ENCODE results near the gene IDH3B. TPM values are rescaled to one million over a fixed set of nuclear protein-coding genes. Genes with fewer than 3 reads are reported as not detected.

The IDH3B gene
- total and polyA plus RNA-seq, 9 of the 15 experiments (the other 6 are each of a cell fraction or from before 2014, with no cell fraction given), result 91.7 to 224 (median 155) TPM

- intact Hi-C loops (cut with micrococcal nuclease) (no loop called here), in situ Hi-C loops (cut with MboI) (no loop called here)
- Histone ChIP-seq H3K9me1 (ENCODE audit: control insufficient read depth, insufficient read depth, low read length) (no peaks in the 10 kb centered on the region), H3K27me3 (ENCODE audit: control insufficient read depth in 2 of 2, insufficient read depth in 2 of 2, low read length in 2 of 2) (peaks cover 8 to 46% of the 10 kb centered on the region in 2 experiments; a peak in 4 of 5 replicates), H3K4me2 (ENCODE audit: insufficient read depth, low read length) (no peak overlapping the region), H3K4me1 (replicated peaks in 1 of 2; ENCODE audit: control insufficient read depth in 2 of 2, insufficient read depth in 2 of 2, low read length in 2 of 2) (peaks cover 0 to 19% of the 10 kb centered on the region in 2 experiments; a peak in 3 of 5 replicates), H2AFZ (ENCODE audit: low read depth, low read length) (no peak overlapping the region), H3K9ac (ENCODE audit: insufficient read depth in 1 of 2, low read depth in 2 of 2, low read length in 2 of 2) (no peak overlapping the region), H3K79me2 (ENCODE audit: control insufficient read depth, insufficient read depth, low read length) (no peaks in the 10 kb centered on the region), H3K27ac (ENCODE audit: extremely low read depth, low read depth, low read length) (no peak overlapping the region), H3K36me3 (ENCODE audit: control insufficient read depth, insufficient read depth, low read length) (no peaks in the 10 kb centered on the region), H3K4me3 (no peak overlapping the region), H4K20me1 (replicated peaks; ENCODE audit: control insufficient read depth, insufficient read depth, low read length) (no peaks in the 10 kb centered on the region), H3K9me3 (replicated peaks; ENCODE audit: control insufficient read depth, insufficient read depth, low read depth, low read length) (no peaks in the 10 kb centered on the region)
- ChIA-PET POLR2A (interaction anchor here (0.5 to 0.8 kb wide), 2 partner anchors 9 to 118 kb away, joined by 3 to 4 read pairs; no protein-coding TSS in a partner anchor), CTCF (ENCODE audit: low intra/inter-chr PET ratio) (no interaction called here)
- FAIRE-seq, result no peak
- WGBS (ENCODE audit: insufficient coverage, low coverage, missing lambda C conversion rate), result 0% methylated on average over 2 of the region's 3 CpGs
- no peak for DNase-seq (ENCODE audit: extremely low read depth in 1 of 4, low spot score in 3 of 4)
- no TSS peak for BruUV-seq (replicated peaks)
- no peak for ATAC-seq
- TF ChIP-seq MTF1 (CRISPR knock-in tag; IDR thresholded peaks at IDR 0.05; ENCODE audit: borderline replicate concordance) (no peak), EZH2 (IDR thresholded peaks at IDR 0.05; ENCODE audit: borderline replicate concordance, low read depth, low read length) (no peak), CBFA2T3 (IDR thresholded peaks at IDR 0.05) (no peak), HDGF (IDR thresholded peaks at IDR 0.05) (no peak), BCL6 (CRISPR knock-in tag; IDR thresholded peaks at IDR 0.05) (no peak), NFIX (CRISPR knock-in tag; IDR thresholded peaks at IDR 0.05; ENCODE audit: low read depth) (no peak), RFX5 (IDR thresholded peaks at IDR 0.05; ENCODE audit: low read depth, low read length) (no peak), RBM15 (IDR thresholded peaks at IDR 0.05; ENCODE audit: insufficient read depth, low read length) (no peak), PHF20 (IDR thresholded peaks at IDR 0.05; ENCODE audit: partially characterized antibody) (no peak), L3MBTL2 (IDR thresholded peaks at IDR 0.05) (no peak), HCFC1 (IDR thresholded peaks at IDR 0.05; ENCODE audit: low read depth, low read length) (no peak), NELFE (IDR thresholded peaks at IDR 0.05; ENCODE audit: insufficient read depth, insufficient read length) (no peak), HBP1 (CRISPR knock-in tag; IDR thresholded peaks at IDR 0.05) (no peak), SRSF1 (IDR thresholded peaks at IDR 0.05; ENCODE audit: low read depth, low read length) (no peak), CCAR2 (IDR thresholded peaks at IDR 0.05; ENCODE audit: low read depth, low read length) (no peak), ZNF407 (IDR thresholded peaks at IDR 0.05; ENCODE audit: low read depth) (no peak), MXI1 (IDR thresholded peaks at IDR 0.05; ENCODE audit: low read depth, low read length) (no peak)
Observed at GRCh38 chr20:2690213-2690612, 26.2 kb upstream of the IDH3B start.

All from K562 (cell line).